T-helper 2 cell (primary cell): ENCODE data around the gene PHPT1.
"Not testable (repeated sequence)": the region's sequence is repeated elsewhere in the genome, so short reads cannot be mapped to it uniquely, and the experiment has no call there.

ENCODE experiments used
- DNase-seq, 5 experiments: peaks; one replicate each; pipeline versions ENCODE4 v3.0.0 to v3.0.0-alpha.2; 2012 to 2022

The PHPT1 gene

DNA sequence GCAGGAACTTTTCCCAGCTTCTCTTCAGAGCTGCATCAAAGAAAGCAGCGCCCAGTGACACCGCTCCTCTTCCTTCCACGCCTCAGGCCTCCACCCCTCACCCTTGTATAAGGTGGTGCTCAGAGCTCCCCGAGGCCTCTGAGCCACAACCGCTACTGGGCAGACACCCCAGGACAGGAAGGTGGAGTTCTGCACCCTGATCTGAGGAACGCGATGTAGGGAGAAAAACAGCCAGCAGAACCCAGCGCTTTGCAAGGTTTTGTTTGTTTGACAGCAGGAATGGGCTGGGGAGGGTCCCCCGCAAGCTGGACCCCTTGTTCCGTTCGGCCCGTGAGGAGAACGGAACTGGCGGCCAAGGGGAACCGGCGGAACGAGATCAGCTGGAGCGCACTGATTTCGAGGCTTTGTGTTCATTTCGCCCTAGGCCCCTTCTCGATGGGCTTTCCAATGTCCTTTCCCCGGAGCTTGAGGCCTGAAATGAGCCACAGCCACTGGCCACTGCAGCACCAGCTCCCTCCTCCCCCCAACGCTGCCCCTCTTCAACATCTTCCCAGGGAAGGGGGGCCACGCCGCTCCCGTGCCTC lies 12.8 kb downstream of the PHPT1 start:
- DNase-seq, result no peak

DNA sequence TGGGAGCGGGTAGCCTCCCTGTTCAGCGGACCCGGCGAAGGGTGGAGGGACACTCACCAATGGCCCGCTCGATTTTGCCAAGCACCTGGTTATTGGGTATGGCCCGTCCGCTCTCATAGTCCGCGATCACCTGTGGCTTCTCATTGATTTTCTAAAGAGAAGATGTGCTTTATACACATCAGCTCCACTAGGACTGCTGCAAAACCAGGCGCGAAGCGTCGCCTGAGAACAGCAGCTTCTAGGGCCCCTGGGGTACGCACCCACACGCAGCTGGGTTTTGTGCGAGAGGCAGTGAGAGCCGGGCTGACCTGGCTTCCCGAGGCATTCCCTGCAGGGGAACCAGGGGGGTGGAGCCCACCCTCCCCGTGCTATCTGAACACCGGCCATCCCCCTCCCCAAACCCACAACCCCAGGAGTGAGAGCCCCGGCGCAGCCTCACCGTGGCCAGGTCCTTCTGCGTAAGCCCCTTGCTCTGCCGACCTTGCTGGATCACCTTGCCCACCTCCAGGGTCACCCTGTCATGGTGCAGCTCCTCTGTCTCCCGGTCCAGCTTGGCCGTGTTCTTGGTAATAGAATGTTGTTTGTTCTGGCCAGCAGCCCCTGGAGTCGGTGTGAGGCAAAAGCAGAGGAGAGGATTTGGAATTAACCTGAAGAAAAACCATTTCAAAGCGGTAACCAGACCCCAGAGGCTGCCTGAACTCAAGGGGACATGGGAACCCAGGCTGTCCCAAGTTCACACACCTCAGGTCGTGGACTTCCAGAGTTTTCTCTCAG lies 13.8 kb downstream of the PHPT1 start:
- DNase-seq, result peak in 1 of 5 experiments; percentile 2

DNA sequence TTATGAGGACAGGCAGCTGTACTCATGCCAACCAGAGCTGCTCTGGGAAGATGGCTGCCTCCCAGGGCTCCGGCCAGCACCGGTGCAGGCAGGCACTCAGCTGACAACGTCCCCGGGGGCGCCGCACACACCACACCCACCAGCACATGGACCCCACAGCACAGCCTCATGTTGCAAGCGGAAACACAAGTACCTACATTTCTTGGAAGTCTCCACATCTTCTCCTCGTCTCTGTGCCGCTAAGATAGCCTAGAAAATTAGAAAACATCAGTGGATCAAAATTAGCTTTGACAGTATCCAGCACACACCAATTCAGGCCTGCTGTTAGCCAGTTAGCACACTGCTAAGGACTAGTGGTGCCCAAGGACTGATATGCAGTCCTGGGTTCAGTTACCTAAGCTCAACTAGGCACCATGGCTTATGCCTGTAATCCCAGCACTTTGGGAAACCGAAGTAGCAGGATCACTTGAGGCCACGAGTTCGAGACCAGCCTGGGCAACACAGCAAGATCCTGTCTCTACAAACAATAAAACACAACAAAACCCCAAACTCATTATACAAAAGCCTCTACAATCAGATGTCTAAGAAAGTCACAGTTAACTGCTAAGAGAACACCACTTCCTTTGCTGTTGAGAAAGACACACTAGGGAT lies 14.5 kb downstream of the PHPT1 start:
- peak in 2 of 5 experiments; percentile 3 to 27 for DNase-seq

DNA sequence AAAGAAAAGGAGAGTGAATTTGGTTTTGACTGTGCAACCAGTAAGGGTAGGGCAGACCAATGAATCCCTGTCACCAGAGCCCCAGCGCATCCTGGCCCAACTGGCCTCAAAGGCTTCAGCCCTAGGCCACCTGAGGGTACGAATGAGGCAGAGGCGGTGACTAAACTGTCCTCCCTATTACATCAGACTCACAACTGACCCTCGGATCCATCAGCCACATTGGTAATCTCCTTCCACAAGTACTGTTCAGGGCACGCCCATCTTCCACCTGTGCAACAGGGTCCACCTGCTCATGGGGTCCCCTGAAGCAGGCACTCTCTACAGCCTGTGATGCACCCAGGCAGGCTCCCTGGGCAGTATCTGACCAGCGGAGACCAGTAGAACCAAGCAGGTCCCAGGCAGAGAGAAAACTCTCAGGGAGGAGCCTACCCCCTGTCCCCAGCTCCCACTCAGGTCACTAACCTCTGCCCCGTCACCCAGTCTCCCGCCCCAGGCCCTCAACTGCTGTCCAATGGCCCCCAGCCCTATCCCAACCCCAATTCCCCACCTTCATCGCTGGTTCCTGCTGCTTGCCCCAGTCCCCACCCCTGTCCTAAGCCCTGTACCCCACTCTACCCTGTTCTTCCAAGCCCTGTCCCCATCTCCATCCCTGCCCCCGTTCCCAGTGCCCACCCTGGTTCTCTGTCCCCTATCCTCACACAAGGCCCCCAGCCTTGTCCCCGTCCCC lies 16.0 kb downstream of the PHPT1 start:
- DNase-seq, result no peak

DNA sequence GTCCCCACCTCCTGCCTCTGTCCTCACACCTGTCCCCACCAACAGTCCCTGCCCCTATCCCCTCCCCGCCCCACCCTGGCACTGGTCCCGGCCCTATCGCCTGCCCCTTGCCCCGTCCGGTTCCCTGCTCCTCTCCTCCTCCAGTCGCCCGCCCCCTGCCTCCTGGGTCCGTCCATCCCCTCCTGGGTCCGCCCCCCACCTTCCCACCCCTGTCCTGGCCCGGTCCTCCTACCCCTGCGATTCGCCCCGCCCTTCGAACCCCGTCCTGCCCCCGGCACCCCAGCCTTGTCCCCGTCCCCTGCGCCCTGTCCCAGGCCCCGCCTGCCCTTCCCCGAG lies 16.5 kb downstream of the PHPT1 start:
- DNase-seq, result peak in 1 of 5 experiments; percentile 13

DNA sequence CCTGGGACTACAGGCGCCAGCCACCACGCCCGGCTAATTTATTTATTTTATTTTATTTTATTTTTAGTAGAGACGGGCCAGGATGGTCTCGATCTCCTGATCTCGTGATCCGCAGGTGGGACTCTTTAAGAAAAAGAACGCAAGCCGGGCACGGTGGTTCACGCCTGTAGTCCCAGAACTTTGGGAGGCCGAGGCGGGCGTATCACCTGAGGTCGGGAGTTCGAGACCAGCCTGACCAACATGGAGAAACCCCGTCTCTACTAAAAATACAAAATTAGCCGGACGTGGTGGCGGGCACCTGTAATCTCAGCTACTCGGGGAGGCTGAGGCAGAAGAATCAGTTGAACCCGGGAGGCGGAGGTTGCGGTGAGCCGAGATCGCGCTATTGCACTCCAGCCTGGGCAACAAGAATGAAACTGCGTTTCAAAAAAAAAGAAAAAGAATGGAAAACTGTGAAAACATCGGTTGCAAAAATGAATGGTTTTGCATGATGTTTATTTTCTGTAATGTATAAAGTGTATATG lies 17.8 kb downstream of the PHPT1 start:
- DNase-seq, result not testable (repeated sequence)

DNA sequence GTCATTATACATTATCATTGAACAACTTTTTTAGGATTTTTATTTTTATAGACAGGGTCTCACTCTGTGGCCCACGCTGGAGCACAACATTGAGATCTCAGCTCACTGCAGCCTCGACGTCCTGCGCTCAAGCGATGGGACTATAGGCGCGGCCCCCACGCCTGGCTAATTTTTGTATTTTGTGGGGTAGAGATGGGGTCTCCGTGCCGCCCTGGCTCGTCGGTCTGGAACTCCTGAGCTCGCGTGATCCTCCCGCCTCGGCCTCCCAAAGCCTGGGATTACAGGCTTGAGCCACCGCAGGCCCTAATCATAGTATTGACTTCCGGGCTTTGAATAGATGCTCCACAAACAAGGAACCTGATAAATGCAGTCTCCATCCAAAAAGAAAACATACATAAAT lies 18.3 kb downstream of the PHPT1 start:
- no peak for DNase-seq

DNA sequence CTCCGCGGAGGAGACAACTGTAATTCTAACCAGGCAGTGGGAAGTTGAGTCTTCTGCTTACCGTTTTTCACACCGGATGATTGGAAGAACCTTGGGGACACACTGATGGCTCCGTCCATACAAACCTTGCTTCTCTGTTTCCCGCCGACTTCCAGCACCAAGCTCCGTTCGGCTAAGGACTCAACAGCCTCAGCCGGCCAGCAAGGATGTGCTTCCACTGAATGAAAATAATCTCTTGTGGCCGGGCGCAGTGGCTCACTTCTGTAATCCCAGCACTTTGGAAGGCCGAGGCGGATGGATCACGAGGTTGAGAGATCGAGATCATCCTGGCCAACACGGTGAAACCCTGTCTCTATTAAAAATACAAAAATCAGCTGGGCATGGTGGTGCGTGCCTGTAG lies 18.7 kb downstream of the PHPT1 start:
- DNase-seq, result no peak

DNA sequence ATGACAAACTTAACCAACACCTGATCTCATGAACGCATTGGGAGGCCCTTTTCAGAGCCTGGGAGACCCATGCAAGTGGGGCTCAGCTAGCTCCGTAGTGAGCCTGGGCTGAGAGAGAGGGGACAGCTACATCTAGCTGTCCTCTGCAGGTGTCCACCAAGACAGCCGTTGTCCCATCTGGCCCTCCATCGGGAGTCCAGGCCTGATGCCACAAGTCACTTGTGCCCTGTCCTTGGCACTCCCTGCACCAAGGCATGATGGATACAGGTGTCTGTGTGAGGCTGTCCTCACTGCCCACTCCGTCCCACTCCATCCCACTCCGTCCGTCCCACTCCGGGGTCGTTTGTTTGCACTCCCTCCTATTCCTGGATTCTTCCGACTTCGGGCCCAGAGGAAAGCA lies 19.4 kb downstream of the PHPT1 start:
- no peak for DNase-seq

DNA sequence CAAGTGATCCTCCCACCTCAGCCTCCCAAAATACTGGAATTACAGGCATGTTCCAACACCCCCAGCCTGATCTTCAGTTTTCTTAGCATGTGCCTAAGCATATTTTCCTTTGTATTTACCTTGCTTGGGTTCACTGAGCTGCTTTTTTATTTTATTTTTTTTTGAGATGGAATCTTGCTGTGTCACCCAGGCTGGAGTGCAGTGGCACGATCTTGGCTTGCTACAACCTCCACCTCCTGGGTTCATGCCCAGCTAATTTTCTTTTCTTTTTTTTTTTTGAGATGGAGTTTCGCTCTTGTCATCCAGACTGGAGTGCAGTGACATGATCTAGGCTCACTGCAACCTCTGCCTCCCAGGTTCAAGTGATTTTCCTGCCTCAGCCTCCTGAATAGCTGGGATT lies 20.4 kb downstream of the PHPT1 start:
- DNase-seq, result not testable (repeated sequence)

DNA sequence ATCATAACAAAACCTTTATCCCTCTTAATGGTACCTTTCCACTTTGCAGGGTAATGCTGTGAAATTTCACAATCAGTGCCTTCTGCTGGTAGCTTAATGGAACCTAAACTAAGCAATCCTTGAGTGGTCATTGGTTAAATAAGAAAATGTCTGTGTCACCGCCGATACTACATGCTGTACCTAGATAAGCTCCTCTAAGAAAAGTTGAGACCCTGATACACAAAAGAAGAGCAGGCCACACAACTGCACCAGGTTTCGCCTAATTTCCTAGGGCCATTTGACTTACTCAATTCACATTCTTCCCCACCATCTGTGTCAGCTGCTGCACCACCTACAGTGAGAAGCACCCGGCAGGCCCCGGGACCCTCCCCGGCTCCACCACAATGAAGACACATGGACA lies 25.9 kb downstream of the PHPT1 start:
- DNase-seq, result no peak

DNA sequence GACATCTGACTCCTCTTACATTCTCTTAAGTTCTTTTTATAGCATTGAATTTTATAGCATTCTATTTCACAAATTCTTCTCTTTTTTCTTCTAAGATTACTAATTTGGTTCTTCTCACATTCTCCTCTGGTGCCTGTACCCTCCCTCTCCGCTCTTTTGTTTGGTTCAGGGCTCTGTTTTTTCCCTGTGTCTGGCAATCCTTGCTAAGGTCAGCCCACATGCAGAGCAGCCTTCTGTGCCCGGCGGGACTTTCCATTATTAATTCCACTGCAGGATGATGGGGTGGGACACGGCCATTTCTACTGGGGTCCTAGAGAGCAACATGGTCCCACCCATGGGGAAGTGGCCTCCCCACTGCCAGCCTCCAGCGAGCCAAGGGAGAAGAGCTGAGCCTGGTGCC lies 27.3 kb downstream of the PHPT1 start:
- DNase-seq, result no peak

DNA sequence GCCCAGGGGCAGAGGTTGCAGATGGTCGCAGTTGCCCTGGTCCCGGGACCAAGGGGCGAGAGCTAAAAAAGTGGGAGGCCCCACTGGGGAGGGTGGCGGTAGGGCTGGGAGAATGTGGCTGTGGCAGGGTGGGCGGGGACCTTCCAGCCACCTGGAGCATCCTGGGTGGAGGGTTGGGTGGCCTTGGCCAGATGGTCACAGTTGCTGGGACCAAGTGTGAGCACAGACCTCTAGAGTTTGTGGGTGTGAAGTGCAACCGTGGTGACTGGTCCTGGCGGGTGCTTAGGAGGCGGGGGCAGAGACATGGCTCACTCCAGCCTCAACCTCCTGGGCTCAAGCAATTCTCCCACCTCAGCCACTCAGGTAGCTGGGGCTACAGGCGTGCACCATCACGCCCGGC lies 31.4 kb downstream of the PHPT1 start:
- DNase-seq, result no peak

DNA sequence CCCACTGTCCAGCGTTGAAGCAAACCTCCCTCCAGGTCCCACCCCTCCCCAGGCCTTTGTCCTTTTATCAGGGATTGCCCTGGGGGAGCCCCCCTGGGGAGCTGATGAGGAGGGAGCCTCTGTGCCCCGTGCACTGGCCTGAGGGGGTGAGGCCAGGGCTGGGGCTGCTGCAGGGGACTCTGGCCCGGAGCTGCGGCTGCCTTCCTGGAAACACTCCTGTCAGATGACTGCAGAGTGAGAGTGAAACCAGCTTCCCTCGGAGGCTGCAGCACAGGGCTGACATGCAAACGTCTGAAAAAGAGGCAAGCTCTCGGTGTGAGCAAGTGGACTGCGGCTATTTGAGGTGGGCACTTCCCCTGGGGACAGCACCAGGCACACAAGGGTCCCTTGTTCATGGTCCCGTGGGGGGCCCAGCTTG lies 32.5 kb downstream of the PHPT1 start:
- DNase-seq, result peak in 2 of 5 experiments; percentile 27 to 87

DNA sequence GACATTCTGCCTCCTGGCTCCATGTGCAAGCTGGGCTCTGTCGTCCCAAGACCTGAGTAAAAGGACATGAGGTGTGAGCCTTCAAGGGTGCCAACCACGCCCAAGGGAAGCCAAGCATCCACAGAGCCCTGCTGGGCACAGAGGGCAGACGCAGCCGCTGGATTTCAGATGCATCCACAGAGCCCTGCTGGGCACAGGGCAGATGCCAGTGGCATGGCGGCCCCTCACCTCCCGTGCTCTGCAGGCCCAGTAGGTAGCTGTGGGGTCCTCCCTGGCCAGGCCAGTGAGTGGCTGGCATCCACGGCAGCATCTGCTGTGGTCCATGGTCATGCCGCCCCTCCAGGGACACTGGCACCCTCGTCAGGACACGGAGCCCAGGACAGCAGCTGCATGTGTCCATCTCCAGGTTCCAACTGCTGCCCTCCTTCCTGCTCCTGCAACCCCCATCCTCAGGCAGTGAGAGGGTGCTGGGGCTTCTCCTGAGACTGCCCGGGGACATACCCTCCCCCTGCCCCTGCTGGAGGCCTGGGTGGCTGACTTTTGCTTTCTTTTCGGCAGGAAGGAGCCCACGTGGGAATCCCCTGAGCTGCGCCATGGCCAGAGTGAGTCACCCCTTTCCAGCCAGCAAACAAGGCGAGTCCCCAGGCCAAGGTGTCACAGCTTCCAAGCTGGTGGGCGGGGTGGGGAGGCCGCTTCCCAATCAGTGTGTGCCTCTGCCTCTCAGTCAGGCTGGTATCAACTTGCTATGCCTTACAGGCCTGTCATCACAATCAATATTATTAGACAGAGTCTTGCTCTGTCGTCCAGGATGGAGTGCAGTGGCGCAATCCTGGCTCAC lies 33.1 kb downstream of the PHPT1 start:
- DNase-seq, result peak; percentile 52 to 90 (median 83)

DNA sequence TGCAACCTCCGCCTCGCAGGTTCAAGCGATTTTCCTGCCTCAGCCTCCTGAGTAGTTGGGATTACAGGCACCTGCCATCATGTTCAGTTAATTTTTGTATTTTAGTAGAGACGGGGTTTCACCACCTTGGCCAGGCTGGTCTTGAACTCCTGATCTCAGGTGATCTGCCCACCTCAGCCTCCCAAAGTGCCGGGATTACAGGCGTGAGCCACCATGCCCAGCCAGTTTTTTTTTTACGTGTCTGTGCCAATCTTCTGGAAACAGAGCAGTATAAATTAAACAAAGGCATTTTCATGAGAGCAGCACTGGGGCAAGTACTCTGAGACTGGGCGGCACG lies 33.7 kb downstream of the PHPT1 start:
- not testable (repeated sequence) for DNase-seq

DNA sequence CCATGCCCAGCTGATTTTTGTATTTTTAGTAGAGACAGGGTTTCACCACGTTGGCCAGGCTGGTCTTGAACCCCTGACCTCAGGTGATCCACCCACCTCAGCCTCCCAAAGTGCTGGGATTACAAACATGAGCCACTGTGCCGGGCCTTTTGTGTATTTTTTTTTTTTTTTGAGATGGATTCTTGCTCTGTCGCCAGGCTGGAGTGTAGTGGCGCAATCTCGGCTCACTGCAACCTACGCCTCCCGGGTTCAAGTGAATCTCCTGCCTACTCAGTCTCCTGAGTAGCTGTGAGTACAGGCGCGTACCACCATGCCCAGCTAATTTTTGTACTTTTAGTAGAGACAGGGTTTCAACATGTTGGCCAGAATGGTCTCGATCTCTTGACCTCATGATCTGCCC lies 34.5 kb downstream of the PHPT1 start:
- DNase-seq, result not testable (repeated sequence)

DNA sequence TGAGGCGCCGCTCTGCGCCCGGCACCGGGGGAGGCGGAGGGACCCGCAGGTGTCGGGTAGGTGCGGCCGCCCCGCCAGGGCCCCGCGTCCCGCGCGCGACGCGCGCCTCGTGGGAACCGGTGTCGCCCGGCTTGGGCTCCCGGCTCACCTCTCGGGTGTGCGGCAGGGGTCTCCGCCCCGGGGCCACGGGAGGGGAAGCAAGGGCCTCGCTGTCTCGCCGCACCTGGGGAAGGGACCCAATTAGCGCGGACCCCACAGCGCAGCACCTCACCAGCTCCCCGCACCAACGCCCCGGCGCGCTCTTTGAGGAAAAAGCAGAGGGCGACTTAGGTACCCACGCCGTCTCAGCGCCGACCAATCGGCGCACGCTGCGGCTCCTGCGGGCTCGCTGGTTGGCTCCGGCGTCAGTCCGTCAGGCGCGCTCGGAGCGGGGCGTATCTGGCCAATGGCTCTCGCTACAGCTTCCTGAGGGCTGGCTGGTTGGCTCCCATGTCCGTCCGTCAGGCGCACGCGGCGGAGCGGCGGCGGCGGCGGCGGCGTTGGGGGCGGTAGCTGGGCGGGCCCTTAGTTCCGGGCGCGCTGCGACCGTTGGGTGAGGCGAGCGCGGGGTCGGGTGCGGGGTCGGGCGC lies 36.9 kb downstream of the PHPT1 start, which contains the start of gene TRAF2:
TSS of gene TRAF2 (plus strand) at position 567 of the 629 bp plus-strand sequence. CDS start 12,225 bp downstream, outside the sequence.
- DNase-seq, result peak; percentile 95 to 100 (median 96)

DNA sequence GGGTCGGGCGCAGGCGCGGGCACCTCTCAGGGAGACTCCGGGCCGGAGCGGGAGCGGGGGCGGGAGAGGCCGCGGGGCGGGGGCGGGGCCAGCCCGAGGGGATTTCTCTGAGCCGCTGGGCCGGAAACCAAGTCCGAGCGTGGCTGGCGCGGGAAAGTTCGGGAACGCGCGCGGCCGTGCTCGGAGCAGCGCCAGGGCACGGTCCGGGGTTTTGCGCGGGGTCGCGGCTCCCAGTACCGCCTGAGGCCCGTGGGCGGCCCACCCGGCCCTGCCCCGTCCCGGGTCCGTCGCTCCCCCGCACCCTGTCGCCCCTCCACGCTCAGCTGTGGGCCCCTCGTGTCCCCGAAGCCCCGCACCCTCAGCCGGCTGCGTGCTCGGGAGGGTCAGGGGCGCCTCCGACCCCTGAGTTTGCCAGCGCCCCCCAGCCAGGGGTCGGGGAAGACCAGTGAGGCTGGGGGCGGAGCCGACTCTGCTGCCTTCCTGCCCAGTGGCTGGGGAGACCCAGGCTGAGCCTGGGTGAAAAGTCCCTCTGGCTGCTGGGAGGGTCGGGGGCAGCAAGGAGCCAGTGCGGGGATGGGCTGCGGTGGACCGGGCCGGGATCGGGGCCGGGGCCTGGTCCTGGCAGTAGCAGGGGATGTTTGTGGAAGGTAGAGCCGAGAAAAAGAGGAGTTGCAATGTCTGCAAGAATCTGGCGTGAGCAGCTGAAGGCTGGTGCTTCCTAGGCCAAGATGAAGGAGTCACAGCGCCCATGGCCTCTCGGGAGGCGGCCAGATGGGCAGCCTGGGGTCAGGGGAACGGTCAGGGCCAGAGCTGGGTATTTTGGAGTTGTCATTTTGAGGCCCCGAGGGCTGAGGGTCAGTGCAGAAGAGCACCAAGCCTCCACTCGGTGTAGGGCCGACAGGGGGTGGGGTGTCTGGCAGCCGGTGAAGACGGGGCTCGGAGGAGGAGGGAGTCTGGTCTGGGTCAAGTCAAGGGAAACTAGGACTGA lies 37.7 kb downstream of the PHPT1 start:
- DNase-seq, result peak in 3 of 5 experiments; percentile 40 to 75 (median 72)

DNA sequence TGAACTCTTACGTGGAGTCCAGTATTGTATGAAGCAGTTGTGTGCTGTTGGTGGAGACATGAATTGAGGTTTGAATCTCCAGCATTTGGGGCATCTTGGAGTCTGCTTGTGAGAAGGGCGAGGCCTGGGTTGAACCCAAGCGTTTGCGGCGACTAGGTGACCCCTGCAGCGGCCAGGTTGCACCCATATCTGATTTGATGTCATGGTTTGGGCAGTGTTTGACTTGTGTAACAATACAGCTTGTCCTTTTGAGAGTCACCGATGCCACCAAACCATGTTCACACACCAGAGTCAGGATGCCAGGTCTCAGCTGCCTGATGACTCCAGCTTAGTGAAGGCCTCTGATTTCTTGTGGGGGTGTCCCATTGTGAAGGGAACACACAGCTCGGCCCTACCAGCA lies 39.2 kb downstream of the PHPT1 start:
- no peak for DNase-seq
